HUES6 (cell line): ENCODE data around the gene GIGYF2.

Experiments
- H3K27ac ChIP-seq: 2 replicates; pipeline ENCODE4 v1.7.0; 2013; ENCODE audit warnings: low read depth, mild to moderate bottlenecking, low read length, inconsistent platforms
- H3K27me3 ChIP-seq: 2 replicates; pipeline ENCODE4 v1.6.1; 2013; ENCODE audit warnings: low read length; ENCODE audit not compliant: control insufficient read depth, insufficient read depth
- H3K36me3 ChIP-seq: 2 replicates; pipeline ENCODE4 v1.6.1; 2013; ENCODE audit warnings: low read length; ENCODE audit not compliant: control insufficient read depth, insufficient read depth
- H3K4me1 ChIP-seq: 2 replicates; pipeline ENCODE4 v1.6.1; 2013; ENCODE audit warnings: low read length; ENCODE audit not compliant: control insufficient read depth, insufficient read depth
- H3K4me3 ChIP-seq: 2 replicates; pipeline ENCODE4 v1.5.1; 2013; ENCODE audit warnings: low read depth, low read length
- H3K9ac ChIP-seq: one replicate; pipeline ENCODE4 v1.6.1; 2013; ENCODE audit warnings: mild to moderate bottlenecking, low read length
- H3K9me3 ChIP-seq: 2 replicates; pipeline ENCODE4 v1.6.1; 2013; ENCODE audit warnings: low read depth, low read length; ENCODE audit not compliant: control insufficient read depth, insufficient read depth

GIGYF2 gene

GRCh38 chr2:232761301-232761907 lies 64.3 kb downstream of the GIGYF2 start:
- peaks cover 68% of the 10 kb centered on the region for H3K36me3 ChIP-seq
- H3K9ac ChIP-seq = no peak overlapping the region
- no peak overlapping the region for H3K27ac ChIP-seq
- no peaks in the 10 kb centered on the region for H3K4me1 ChIP-seq
- no peak overlapping the region for H3K4me3 ChIP-seq
- H3K9me3 ChIP-seq = no peaks in the 10 kb centered on the region
- no peaks in the 10 kb centered on the region for H3K27me3 ChIP-seq

DNA sequence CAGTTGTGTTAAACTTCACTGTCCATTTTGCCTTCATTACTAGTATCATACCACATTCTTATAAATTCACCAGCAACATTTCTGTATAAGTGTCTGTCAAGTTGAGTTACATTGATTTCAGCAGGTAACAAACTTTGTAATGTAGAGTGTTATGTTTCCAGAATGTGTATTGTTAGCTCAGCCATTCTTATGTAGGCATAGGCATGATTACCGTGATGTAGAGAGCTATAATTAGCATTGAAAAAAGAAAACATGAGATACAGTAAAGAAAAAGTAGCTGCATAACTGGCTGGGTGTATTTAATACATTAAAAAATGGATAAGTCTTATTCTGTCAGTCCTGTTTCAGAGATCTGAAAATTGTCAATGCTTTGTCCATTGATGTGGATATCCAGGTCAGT lies 70.7 kb downstream of the GIGYF2 start:
- Histone ChIP-seq H3K4me3 (no peak overlapping the region), H3K4me1 (no peaks in the 10 kb centered on the region), H3K36me3 (peaks cover 51% of the 10 kb centered on the region), H3K9ac (no peak overlapping the region), H3K9me3 (no peaks in the 10 kb centered on the region), H3K27ac (no peak overlapping the region), H3K27me3 (no peaks in the 10 kb centered on the region)

GRCh38 chr2:232770207-232770606 lies 73.1 kb downstream of the GIGYF2 start:
- Histone ChIP-seq H3K27me3 (no peaks in the 10 kb centered on the region), H3K9ac (no peak overlapping the region), H3K36me3 (peaks cover 47% of the 10 kb centered on the region), H3K27ac (no peak overlapping the region), H3K9me3 (no peaks in the 10 kb centered on the region), H3K4me3 (no peak overlapping the region), H3K4me1 (no peaks in the 10 kb centered on the region)

- Histone ChIP-seq H3K4me3 (no peak overlapping the region), H3K4me1 (peaks cover 2% of the 10 kb centered on the region; the same call in 1 of the 2 replicates), H3K9ac (no peak overlapping the region), H3K27ac (no peak overlapping the region), H3K27me3 (no peaks in the 10 kb centered on the region), H3K9me3 (no peaks in the 10 kb centered on the region), H3K36me3 (peaks cover 34% of the 10 kb centered on the region)
These were observed 74.7 kb downstream of the GIGYF2 start for GRCh38 chr2:232771870-232772269.

- Histone ChIP-seq H3K4me1 (peaks cover 2% of the 10 kb centered on the region; the same call in 1 of the 2 replicates), H3K9me3 (no peaks in the 10 kb centered on the region), H3K36me3 (peaks cover 36% of the 10 kb centered on the region), H3K9ac (no peak overlapping the region), H3K27me3 (no peaks in the 10 kb centered on the region), H3K4me3 (no peak overlapping the region), H3K27ac (no peak overlapping the region)
These were observed 75.4 kb downstream of the GIGYF2 start for GRCh38 chr2:232772531-232772930.

- Histone ChIP-seq H3K4me1 (peaks cover 2% of the 10 kb centered on the region; the same call in 1 of the 2 replicates), H3K4me3 (no peak overlapping the region), H3K36me3 (peaks cover 28% of the 10 kb centered on the region)
These were observed 76.7 kb downstream of the GIGYF2 start for GRCh38 chr2:232773815-232774214.

DNA sequence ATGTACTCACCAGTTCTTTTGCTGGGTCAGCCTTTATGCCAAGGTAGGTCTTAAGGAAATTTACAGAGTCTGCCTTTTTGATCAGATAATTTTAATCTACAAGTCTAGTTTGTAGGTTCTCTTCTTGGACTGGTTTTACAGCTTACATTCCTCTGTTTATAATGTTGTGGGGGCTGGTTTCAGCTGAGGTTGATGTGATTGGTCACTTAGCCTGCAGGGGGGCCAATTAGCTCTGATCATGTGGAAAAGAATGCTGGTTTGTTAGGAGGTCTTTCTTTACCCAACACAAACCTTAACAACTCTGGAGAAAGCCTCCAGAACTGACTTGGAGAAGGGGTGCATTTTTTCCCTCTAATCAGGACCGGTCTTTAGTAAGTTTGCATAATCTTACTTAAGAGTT lies 79.3 kb downstream of the GIGYF2 start, which contains the start of gene KCNJ13:
Gene KCNJ13 (minus strand): TSS at position 131 of the 400 bp plus-strand sequence. CDS start 5,203 bp downstream, outside the sequence.
- H3K4me3 ChIP-seq = no peak within 1 kb of the TSS
- no peak within 1 kb of the TSS for H3K9ac ChIP-seq
- H3K27me3 ChIP-seq = no peaks in the 10 kb centered on the region
- H3K27ac ChIP-seq = no peak within 1 kb of the TSS
- H3K9me3 ChIP-seq = no peaks in the 10 kb centered on the region
- peaks cover 2% of the 10 kb centered on the region; the same call in 1 of the 2 replicates for H3K4me1 ChIP-seq
- H3K36me3 ChIP-seq = peaks cover 22% of the 10 kb centered on the region

More at GRCh38 chr2:232773815-232774214, 76.7 kb downstream of the GIGYF2 start:
- Histone ChIP-seq H3K27me3 (no peaks in the 10 kb centered on the region), H3K9me3 (no peaks in the 10 kb centered on the region), H3K27ac (no peak overlapping the region), H3K9ac (no peak overlapping the region)

DNA sequence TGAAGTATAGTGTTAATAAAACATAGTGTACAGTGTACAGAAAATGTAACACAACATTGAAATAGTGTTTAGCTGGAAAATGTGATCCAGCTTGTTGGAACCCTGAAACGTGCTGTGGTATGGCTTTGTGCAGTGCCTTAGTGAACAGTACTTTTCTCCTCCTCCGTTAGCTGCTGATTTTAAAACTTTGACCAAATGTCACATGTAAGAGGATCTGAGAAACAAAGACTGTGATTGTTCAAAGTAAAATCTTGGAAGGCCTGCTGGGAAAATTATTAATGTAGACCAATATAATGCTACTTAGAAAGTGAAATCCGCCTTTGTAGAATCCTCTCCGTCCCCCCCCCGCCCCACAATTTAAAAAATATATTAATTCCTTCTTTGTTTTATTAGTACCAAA lies 80.1 kb downstream of the GIGYF2 start:
- Histone ChIP-seq H3K27ac (no peak overlapping the region), H3K4me1 (peaks cover 2% of the 10 kb centered on the region; the same call in 1 of the 2 replicates), H3K36me3 (peaks cover 22% of the 10 kb centered on the region), H3K27me3 (no peaks in the 10 kb centered on the region), H3K9ac (no peak overlapping the region), H3K9me3 (no peaks in the 10 kb centered on the region), H3K4me3 (no peak overlapping the region)

DNA sequence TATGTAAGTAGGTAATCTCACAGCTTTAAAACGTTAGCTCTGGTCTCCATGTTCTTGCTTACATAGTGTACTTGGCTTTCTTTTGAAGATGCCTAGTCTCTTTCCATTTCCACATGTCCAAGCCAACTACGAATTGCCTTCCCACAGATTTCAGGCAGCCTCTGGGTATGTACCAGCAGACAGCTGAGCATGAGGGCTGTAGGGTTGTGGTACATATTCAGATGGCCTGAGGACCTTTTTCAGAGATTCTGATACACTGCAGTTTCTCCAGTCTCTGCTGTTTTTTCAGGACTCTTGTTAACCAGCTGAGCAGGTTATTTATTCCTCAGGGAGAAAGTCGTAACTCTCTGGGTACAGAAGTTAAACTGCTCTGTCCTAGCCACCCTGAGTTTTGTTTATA lies 82.3 kb downstream of the GIGYF2 start:
- no peak overlapping the region for H3K27ac ChIP-seq
- peaks cover 19% of the 10 kb centered on the region for H3K36me3 ChIP-seq
- no peaks in the 10 kb centered on the region for H3K9me3 ChIP-seq
- peaks cover 2% of the 10 kb centered on the region; the same call in 1 of the 2 replicates for H3K4me1 ChIP-seq
- H3K27me3 ChIP-seq = no peaks in the 10 kb centered on the region
- no peak overlapping the region for H3K4me3 ChIP-seq
- no peak overlapping the region for H3K9ac ChIP-seq

DNA sequence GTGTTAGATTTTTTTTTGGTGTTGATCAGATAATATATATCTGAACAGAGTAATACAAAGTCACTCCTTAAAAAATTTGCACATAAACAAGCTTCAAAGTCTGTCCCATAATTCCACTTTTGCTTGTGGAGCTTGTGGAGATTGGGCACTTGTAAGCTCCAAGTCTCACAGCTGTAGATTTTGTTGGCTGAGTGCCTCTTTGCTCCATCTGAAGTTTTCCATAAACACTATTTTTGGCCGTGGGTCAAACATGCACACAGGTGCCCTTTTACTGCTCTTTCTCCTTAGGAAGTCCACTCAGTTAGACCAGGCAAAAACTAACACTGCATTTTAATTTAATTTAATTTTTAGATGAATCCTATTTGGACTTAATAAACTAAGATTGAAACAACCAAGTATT lies 82.8 kb downstream of the GIGYF2 start:
- Histone ChIP-seq H3K27me3 (no peaks in the 10 kb centered on the region), H3K4me1 (peaks cover 2% of the 10 kb centered on the region; the same call in 1 of the 2 replicates), H3K4me3 (no peak overlapping the region), H3K9me3 (no peaks in the 10 kb centered on the region), H3K9ac (no peak overlapping the region), H3K36me3 (peaks cover 17% of the 10 kb centered on the region), H3K27ac (no peak overlapping the region)

DNA sequence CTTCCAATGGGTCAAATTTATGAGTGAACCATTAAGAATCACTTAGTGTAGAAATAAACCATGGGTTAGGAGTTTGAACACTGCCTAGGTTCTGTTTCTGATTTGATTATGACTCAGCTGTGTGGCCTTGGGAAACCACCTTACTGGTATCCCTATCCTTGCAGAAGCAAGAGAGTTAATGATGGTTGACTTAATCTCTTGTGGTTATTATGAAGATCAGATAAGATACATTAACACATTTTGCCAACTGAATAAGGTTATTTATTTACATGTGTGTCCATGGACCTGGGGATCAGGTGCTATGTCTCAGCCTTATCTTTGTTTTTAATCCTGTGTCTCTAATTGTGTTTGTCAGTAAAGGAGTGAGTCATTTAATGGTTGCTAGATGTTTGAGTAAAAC lies 84.6 kb downstream of the GIGYF2 start:
- Histone ChIP-seq H3K27me3 (no peaks in the 10 kb centered on the region), H3K9ac (no peak overlapping the region), H3K27ac (no peak overlapping the region)

More for the DNA sequence above, 84.6 kb downstream of the GIGYF2 start:
- Histone ChIP-seq H3K36me3 (peaks cover 24% of the 10 kb centered on the region), H3K4me1 (no peaks in the 10 kb centered on the region), H3K4me3 (no peak overlapping the region), H3K9me3 (no peaks in the 10 kb centered on the region)
